ENCODE data around the gene SNTG2.
A peak's percentile ranks its signal among the peaks of the same experiment; 100 is the strongest.

Gene SNTG2

GRCh38 chr2:1152375-1152774 is 201.7 kb downstream of the SNTG2 start:
- no peak for DNase-seq

GRCh38 chr2:1153920-1154319 is 203.3 kb downstream of the SNTG2 start:
- no peak for DNase-seq

- no peak for DNase-seq
Measured at GRCh38 chr2:1154710-1155594, 204.3 kb downstream of the SNTG2 start.

- no peak for DNase-seq
Measured at GRCh38 chr2:1156059-1156458, 205.4 kb downstream of the SNTG2 start.

- DNase-seq: no peak
Measured at GRCh38 chr2:1156531-1156930, 205.9 kb downstream of the SNTG2 start.

- no peak for DNase-seq
Measured at GRCh38 chr2:1157107-1157506, 206.5 kb downstream of the SNTG2 start.

GRCh38 chr2:1159013-1159412 is 208.4 kb downstream of the SNTG2 start:
- DNase-seq: no peak

GRCh38 chr2:1162246-1162645 is 211.6 kb downstream of the SNTG2 start:
- no peak for DNase-seq

GRCh38 chr2:1162768-1163584 is 212.3 kb downstream of the SNTG2 start:
- DNase-seq: peak in 2 of 5 donors; percentile 7 to 25

- DNase-seq: no peak
Measured at GRCh38 chr2:1166976-1167375, 216.3 kb downstream of the SNTG2 start.

GRCh38 chr2:1168846-1169245 is 218.2 kb downstream of the SNTG2 start:
- DNase-seq: no peak

GRCh38 chr2:1169291-1169949 is 218.8 kb downstream of the SNTG2 start:
- no peak for DNase-seq

GRCh38 chr2:1170241-1170640 is 219.6 kb downstream of the SNTG2 start:
- no peak for DNase-seq

- DNase-seq: no peak
Measured at GRCh38 chr2:1170711-1171110, 220.1 kb downstream of the SNTG2 start.

- DNase-seq: no peak
Measured at GRCh38 chr2:1173528-1173927, 222.9 kb downstream of the SNTG2 start.

- no peak for DNase-seq
Measured at GRCh38 chr2:1181893-1182292, 231.2 kb downstream of the SNTG2 start.

GRCh38 chr2:1183300-1183699 is 232.7 kb downstream of the SNTG2 start:
- DNase-seq: no peak

GRCh38 chr2:1186421-1186820 is 235.8 kb downstream of the SNTG2 start:
- no peak for DNase-seq

GRCh38 chr2:1187189-1187588 is 236.5 kb downstream of the SNTG2 start:
- no peak for DNase-seq

- DNase-seq: no peak
Measured at GRCh38 chr2:1192121-1192520, 241.5 kb downstream of the SNTG2 start.

GRCh38 chr2:1193801-1194200 is 243.2 kb downstream of the SNTG2 start:
- DNase-seq: no peak

- no peak for DNase-seq
Measured at GRCh38 chr2:1203772-1204171, 253.1 kb downstream of the SNTG2 start.

- DNase-seq: no peak
Measured at GRCh38 chr2:1205853-1206252, 255.2 kb downstream of the SNTG2 start.

Measured in T-helper 1 cell (primary cell).